HG02870 (cell line): ENCODE results near the gene TCF4.
"Not testable (repeated sequence)": the region's sequence is repeated elsewhere in the genome, so short reads cannot be mapped to it uniquely, and the experiment has no call there.

Source experiments
- ATAC-seq: cut with Tn5 transposase; IDR thresholded peaks from one replicate; pipeline ENCODE4 v1.9.1; 2021; ENCODE audit warnings: mild to moderate bottlenecking, moderate library complexity; ENCODE audit not compliant: unreplicated experiment

The TCF4 gene

DNA sequence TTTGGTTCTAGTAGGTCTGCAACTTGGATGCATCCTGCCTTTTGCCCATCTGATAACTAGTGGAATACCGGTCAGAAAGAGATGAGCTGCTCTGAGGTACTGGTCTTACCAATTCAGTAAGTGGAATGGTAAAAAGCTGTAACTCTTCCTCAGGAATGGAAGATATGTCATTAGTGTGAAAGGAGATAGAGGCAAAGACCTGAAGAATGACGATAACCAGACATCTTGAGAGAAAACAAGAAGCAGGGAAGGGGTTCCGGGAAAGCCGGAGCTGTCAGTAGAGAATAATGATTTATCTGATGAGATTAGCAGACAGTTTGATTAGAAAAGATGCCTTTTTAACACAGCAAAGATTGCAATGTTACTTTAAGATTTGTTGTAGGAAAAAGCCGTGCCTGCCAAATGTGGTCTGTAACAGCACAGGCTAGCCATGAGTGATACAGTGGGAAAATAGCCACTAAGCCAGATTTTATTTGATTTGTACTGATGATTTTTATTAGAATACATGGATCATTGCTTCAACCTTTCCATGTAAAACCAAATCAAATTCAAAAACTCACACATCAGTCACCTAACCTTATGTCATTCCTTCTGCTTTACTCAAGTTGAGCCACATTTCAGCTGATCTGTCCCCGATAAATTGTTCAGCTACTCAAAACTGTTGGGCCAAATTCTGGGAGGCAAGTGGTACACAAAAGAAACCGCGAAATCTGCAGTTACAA is 110.0 kb downstream of the TCF4 start:
- ATAC-seq = peak; percentile 14

DNA sequence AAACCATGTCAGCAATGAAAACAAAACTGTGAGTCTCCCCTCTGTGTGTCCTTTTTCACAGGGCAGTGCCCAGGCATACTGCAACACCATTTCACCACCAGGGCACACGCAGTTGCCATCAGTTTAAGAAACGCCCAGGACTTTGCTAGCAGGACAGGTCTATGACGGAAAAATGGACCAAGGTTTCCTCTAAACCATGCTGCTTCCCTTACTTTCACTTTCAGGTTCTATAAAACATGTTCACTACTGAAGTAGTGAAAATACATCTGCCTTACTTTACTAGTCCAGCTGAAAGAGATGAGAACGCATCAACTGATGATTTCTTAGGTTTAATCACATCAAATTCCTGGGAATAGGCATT is 110.5 kb downstream of the TCF4 start:
- peak; percentile 90 for ATAC-seq

GRCh38 chr18:55475916-55476315 is 112.1 kb downstream of the TCF4 start:
- ATAC-seq = no peak

DNA sequence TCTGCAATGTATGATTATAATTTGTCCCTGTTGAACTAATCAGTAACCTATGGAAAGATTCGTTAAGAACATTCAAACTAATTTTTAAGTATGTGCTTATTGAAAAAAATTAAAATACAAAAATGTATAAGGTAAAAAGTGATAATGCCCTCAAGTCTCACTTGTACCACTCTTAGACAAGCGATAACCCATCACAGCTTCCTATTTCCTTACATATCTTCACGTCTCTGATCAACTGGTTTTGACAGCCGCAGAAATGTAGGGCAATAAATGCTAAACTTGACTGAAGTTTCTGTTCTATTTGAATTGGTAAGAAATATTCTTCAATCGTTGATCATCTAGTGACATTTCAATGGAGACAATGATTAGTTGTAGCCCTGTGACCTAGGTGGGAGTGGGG is 112.5 kb downstream of the TCF4 start:
- no peak for ATAC-seq

DNA sequence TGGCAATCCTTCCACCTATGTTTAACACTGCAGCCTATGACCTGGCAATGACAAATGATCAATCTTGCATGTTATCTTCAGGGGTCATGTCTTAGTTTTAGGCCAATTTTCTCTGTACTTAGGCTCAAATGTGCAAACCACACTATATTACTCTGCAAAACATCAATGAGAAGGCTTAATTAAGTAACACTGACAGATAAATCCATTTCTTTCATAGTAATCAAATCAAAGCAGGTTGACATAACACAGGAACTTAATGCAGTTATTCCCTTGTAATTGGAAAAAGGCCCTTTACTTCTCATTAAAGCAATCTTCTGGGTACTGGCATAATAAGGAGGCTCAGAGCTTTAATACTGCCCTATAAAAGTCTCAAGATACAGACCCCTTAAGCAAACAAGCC is 114.4 kb downstream of the TCF4 start:
- no peak for ATAC-seq

GRCh38 chr18:55473058-55473457 is 114.9 kb downstream of the TCF4 start:
- no peak for ATAC-seq

DNA sequence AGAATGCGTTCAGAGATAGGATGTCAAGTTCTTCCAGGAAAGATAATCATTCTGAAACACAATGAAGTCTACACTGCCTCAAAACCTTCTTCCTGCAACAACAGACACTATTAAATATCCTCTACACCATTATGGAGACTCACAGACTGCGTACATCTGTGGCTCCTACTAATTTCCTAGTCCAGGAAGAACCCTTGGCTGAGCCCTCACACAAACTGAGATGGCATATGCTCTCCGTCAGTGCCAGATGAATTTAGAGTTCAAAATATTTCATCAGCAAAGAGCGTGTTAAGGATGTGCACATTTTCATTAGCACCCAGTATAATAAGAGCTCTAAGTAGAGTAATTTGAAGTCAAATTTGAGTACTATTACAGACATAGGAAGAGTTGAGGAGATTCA is 117.2 kb downstream of the TCF4 start:
- ATAC-seq = no peak

DNA sequence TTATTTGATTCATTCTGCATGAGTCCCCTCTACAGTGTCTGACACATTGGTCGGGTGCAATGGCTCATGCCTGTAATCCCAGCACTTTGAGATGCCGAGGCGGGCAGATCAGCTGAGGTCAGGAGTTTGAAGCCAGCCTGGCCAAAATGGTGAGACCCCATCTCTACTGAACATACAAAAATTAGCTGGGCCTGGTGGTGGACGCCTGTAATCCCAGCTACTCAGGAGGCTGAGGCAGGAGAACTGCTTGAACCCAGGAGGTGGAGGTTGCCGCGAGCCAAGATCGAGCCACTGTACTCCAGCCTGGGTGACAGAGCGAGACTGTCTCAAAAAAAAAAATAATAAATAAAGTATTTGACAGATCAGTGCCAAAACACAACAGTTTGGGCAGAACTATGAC is 118.9 kb downstream of the TCF4 start:
- ATAC-seq = not testable (repeated sequence)

GRCh38 chr18:55466789-55467188 is 121.2 kb downstream of the TCF4 start:
- ATAC-seq = no peak

- ATAC-seq = no peak
Observed at GRCh38 chr18:55465313-55465712, 122.7 kb downstream of the TCF4 start.

- no peak for ATAC-seq
Observed at GRCh38 chr18:55464581-55464980, 123.4 kb downstream of the TCF4 start.

DNA sequence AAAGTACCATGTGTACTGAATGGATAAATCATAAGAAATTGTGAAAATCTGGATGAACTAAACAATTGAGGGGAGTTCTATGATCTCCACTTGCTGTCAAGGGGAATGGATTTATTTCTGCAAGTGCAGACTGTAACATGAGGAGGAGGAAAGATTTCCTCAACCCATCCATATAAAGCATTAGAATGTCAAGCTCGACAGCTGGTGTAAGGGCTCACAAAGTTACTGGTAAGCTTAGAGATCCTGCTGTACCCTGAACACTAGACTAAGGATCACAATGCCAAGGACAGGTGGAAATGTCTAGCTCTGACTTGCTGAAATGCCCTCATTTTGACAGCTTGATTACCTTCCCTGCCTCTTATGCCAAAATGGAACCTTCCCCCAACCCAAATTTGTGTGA is 125.3 kb downstream of the TCF4 start:
- ATAC-seq = no peak

DNA sequence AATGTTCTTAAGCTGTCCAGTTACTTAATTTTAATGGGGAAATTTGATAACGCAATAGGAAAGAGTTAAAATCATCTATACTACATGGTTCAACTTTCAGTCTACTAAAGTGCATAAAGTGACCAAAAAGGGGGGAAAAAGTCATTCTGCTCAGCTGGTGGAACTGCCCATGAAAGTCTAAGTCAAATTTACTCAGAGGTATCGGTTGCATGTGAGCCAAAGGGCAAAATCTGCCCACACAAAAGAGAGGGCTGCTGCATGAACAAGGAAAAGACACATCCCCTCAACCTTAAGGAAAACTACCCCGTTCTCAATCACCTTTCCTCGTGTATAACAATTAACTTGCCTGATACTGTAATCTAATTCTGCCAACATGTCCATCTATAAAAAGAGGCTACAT is 126.1 kb downstream of the TCF4 start:
- ATAC-seq = no peak

GRCh38 chr18:55458456-55459203 is 129.4 kb downstream of the TCF4 start:
- no peak for ATAC-seq

GRCh38 chr18:55457028-55457427 is 131.0 kb downstream of the TCF4 start:
- no peak for ATAC-seq

DNA sequence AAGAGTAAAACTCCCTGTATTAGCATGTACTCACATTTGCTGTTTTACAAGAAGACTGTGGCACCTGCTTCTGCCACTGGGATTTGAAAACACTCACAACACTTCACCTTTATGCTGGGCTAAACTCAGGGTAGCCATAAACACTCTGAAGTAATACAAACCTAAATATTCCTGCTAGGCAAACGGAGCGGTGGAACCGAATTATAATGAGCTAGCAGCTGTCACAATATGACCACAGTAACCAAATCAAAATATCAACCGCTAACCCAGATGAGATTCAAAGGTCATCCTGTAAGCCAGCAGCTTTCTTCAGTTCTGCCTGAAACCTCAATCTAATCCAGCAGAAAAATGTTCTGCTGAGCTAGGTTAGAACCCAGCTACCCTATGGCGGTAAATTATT is 132.1 kb downstream of the TCF4 start:
- ATAC-seq = peak; percentile 48

DNA sequence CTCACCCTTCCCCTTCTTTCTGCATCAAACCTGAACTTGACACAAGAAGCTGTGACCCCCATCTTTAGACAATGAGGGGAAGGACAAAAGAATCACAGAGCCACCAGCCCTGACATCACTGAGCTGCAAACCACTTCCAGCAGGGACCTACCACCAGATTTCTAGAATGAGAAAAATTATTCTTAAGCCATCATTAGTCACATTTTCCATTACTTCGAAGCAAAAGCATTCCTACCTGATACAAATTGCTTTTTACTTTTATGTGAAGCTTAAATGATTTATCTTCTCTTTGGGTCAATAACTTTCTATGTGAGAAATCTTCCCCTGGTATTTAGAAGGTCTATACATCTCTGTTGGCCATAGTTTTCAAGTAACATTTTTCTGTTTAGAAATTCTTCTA is 134.8 kb downstream of the TCF4 start:
- no peak for ATAC-seq

DNA sequence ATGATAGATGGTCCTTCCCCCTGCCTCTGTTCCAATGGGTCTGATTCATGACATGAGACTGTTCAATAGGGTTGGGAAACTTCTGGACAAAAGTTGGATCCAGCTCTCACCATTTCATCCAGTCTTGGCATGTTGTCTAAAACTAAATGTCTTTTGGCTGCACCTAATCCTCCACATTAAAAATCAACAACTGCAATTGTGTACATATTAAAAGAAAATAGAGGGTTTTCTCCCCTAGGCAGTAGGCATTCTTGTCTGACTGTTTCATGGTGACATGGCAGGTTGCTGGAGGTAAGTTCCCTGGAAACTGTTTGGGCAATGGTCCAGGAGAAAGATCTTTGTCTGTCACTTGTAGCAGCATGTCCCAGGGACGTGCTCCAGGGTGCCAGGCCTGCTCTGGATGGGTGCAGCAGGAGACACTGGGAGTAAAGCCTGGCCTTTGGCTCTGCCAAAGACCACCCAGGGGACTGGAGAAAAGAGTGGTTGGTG is 135.8 kb downstream of the TCF4 start:
- ATAC-seq = no peak

GRCh38 chr18:55449412-55450140 is 138.4 kb downstream of the TCF4 start:
- ATAC-seq = no peak

- no peak for ATAC-seq
Observed at GRCh38 chr18:55448420-55448819, 139.6 kb downstream of the TCF4 start.

DNA sequence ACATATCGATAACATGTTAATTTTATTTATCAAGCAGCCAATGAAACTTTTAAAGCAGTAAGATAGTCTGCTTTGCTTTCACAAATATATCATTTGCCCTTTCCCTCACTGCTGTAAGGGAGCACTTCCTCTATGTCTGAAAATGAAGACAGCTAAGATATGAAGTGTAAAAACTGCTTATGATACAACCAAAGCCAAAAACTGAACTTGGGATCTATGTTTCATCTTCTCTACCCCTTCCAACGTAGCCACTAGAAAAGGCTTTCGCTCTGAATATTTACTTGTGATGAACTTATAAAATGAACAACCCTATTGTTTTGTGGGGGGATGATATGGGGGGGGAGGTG is 140.3 kb downstream of the TCF4 start:
- peak; percentile 42 for ATAC-seq
